HG03045 (cell line): ENCODE data around the gene PTTG1IP.
"Not testable (repeated sequence)": the region's sequence is repeated elsewhere in the genome, so short reads cannot be mapped to it uniquely, and the experiment has no call there.

Experiments used
- ATAC-seq: cut with Tn5 transposase; IDR thresholded peaks from one replicate; pipeline ENCODE4 v1.9.1; 2021; ENCODE audit warnings: mild to moderate bottlenecking, moderate library complexity; ENCODE audit not compliant: unreplicated experiment

Gene PTTG1IP

GRCh38 chr21:44846224-44846484 lies 27.3 kb downstream of the PTTG1IP start:
- no peak for ATAC-seq

- no peak for ATAC-seq
These were observed 27.9 kb downstream of the PTTG1IP start for GRCh38 chr21:44845418-44846223.

- no peak for ATAC-seq
These were observed 29.2 kb downstream of the PTTG1IP start for GRCh38 chr21:44844256-44844655.

GRCh38 chr21:44842721-44843445 lies 30.6 kb downstream of the PTTG1IP start:
- ATAC-seq: no peak

GRCh38 chr21:44842087-44842486 lies 31.4 kb downstream of the PTTG1IP start:
- ATAC-seq: no peak

GRCh38 chr21:44840771-44841170 lies 32.7 kb downstream of the PTTG1IP start:
- ATAC-seq: no peak

- ATAC-seq: no peak
These were observed 34.5 kb downstream of the PTTG1IP start for GRCh38 chr21:44838951-44839350.

GRCh38 chr21:44838039-44838895 lies 35.2 kb downstream of the PTTG1IP start:
- ATAC-seq: no peak

GRCh38 chr21:44837537-44837936 lies 36.0 kb downstream of the PTTG1IP start:
- no peak for ATAC-seq

GRCh38 chr21:44836666-44837471 lies 36.6 kb downstream of the PTTG1IP start:
- ATAC-seq: no peak

- no peak for ATAC-seq
These were observed 37.2 kb downstream of the PTTG1IP start for GRCh38 chr21:44836349-44836665.

GRCh38 chr21:44835647-44835973 lies 37.9 kb downstream of the PTTG1IP start:
- ATAC-seq: no peak

- ATAC-seq: no peak
These were observed 38.4 kb downstream of the PTTG1IP start for GRCh38 chr21:44834951-44835646.

- no peak for ATAC-seq
These were observed 39.1 kb downstream of the PTTG1IP start for GRCh38 chr21:44834231-44834950.

GRCh38 chr21:44833663-44834062 lies 39.8 kb downstream of the PTTG1IP start:
- ATAC-seq: no peak

- ATAC-seq: not testable (repeated sequence)
These were observed 40.8 kb downstream of the PTTG1IP start for GRCh38 chr21:44832516-44833255.

GRCh38 chr21:44831227-44831860 lies 42.1 kb downstream of the PTTG1IP start:
- no peak for ATAC-seq

GRCh38 chr21:44829507-44830092 lies 43.9 kb downstream of the PTTG1IP start:
- ATAC-seq: no peak
